OCI-LY3 (cell line): ENCODE results near the gene CHN1.

Experiments
- EZH2phosphoT487 ChIP-seq: fragments of 200-600 bp; shearing (Covaris generic); IDR thresholded peaks from 2 replicates; pipeline ENCODE4 v1.6.1; 2018; ENCODE audit warnings: antibody characterized with exemption, mixed run types, low read depth
- TF ChIP-seq, protein P1 (sequence below): fragments of 200-600, 300-600 bp; sonication (generic); IDR thresholded peaks from 2 replicates; pipeline ENCODE4 v1.5.1; 2014; ENCODE audit warnings: antibody characterized with exemption, low read length, low read depth

DNA sequence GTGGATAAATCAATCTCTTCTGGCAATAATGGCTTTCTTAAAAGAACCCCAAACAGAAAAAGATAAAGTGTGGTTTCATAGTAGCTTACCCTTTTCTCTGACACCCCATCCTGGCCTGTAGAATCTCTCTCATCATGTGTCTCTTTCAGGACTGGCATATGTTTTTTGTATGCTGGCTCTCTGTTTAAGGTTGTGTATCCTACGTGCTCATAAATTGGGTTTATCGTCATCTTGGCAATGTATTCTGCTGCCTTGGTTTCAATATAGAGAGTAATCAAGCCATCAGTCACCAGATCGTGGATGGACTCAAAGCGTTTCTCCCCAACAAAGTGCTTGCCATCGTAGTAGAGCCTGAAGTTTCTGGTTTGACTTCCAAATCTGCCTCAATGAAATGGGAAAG is 127.4 kb downstream of the CHN1 start:
- TF ChIP-seq, protein P1, sequence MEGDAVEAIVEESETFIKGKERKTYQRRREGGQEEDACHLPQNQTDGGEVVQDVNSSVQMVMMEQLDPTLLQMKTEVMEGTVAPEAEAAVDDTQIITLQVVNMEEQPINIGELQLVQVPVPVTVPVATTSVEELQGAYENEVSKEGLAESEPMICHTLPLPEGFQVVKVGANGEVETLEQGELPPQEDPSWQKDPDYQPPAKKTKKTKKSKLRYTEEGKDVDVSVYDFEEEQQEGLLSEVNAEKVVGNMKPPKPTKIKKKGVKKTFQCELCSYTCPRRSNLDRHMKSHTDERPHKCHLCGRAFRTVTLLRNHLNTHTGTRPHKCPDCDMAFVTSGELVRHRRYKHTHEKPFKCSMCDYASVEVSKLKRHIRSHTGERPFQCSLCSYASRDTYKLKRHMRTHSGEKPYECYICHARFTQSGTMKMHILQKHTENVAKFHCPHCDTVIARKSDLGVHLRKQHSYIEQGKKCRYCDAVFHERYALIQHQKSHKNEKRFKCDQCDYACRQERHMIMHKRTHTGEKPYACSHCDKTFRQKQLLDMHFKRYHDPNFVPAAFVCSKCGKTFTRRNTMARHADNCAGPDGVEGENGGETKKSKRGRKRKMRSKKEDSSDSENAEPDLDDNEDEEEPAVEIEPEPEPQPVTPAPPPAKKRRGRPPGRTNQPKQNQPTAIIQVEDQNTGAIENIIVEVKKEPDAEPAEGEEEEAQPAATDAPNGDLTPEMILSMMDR: no peak
- TF ChIP-seq EZH2phosphoT487: no peak
